GM19372 (cell line): Measurements from ENCODE around the gene HOXD11.

ENCODE experiments used
- ATAC-seq: cut with Tn5 transposase; IDR thresholded peaks from one replicate; pipeline ENCODE4 v1.9.1; 2021; ENCODE audit warnings: mild to moderate bottlenecking, low read depth, moderate library complexity; ENCODE audit not compliant: unreplicated experiment

HOXD11 gene

GRCh38 chr2:176092270-176093144 is 14.6 kb upstream of the HOXD11 start, which contains the start of gene HOXD13:
TSS of gene HOXD13 (plus strand) at chr2:176092721. CDS start at chr2:176092891, 170 bp downstream.
- no peak for ATAC-seq

DNA sequence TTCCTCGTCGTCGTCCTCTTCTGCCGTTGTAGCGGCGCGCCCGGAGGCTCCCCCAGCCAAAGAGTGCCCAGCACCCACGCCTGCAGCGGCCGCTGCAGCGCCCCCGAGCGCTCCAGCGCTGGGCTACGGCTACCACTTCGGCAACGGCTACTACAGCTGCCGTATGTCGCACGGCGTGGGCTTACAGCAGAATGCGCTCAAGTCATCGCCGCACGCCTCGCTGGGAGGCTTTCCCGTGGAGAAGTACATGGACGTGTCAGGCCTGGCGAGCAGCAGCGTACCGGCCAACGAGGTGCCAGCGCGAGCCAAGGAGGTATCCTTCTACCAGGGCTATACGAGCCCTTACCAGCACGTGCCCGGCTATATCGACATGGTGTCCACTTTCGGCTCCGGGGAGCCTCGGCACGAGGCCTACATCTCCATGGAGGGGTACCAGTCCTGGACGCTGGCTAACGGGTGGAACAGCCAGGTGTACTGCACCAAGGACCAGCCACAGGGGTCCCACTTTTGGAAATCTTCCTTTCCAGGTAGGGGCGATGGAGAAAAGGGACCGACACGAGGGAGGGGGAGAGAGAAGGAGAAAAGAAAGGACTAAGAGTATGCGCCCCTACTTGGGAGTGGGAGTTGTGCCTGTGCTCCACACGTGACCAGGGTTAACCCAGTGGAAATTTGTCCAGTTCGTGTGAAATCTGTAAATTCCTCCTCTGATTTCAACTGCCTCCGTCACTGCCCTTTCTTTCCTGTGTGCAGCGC is 13.8 kb upstream of the HOXD11 start:
- ATAC-seq, result no peak

DNA sequence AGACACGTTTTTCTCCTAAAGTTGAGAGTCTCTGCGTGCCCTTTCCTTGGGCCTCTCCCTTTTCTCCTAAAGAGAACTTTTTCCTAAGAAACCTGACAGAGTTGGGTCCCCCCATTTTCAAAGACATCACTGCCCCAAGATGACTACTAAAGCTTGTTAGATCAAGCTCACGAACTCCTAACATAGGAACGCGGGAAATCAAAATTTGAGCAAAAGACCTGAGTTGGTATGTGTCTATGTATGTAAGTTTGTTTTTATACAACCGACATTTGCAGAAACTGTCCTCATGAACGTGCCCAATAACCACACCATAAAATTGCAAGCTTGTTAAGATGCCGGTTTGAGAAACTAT is 13.2 kb upstream of the HOXD11 start:
- no peak for ATAC-seq

DNA sequence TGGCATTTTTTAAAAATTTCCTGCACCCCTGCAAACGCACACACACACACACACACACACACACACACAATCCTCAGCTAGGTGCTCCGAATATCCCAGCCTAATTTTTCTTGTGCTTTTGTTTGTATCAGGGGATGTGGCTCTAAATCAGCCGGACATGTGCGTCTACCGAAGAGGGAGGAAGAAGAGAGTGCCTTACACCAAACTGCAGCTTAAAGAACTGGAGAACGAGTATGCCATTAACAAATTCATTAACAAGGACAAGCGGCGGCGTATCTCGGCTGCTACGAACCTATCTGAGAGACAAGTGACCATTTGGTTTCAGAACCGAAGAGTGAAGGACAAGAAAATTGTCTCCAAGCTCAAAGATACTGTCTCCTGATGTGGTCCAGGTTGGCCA is 12.7 kb upstream of the HOXD11 start:
- ATAC-seq, result no peak

DNA sequence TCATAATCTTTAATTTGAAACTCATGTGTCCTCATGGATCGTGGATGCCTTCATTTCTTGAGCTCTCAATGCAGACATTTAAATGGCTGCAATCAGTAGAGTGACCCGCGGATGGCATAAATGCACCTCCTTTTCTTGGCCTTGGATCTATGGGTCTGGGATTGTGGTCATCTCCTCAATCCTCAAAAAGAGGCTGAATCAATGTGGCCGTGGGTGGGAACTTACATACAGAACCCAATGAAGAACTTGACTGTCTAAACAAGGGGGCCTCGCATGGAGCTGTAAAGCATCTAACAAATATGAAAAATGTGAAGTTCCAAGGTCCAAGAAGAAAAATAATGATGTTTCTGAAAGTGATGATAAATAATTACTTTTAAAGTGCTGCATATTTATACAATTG is 11.7 kb upstream of the HOXD11 start:
- no peak for ATAC-seq

- no peak for ATAC-seq
Observed at GRCh38 chr2:176096243-176096985, 10.7 kb upstream of the HOXD11 start.

DNA sequence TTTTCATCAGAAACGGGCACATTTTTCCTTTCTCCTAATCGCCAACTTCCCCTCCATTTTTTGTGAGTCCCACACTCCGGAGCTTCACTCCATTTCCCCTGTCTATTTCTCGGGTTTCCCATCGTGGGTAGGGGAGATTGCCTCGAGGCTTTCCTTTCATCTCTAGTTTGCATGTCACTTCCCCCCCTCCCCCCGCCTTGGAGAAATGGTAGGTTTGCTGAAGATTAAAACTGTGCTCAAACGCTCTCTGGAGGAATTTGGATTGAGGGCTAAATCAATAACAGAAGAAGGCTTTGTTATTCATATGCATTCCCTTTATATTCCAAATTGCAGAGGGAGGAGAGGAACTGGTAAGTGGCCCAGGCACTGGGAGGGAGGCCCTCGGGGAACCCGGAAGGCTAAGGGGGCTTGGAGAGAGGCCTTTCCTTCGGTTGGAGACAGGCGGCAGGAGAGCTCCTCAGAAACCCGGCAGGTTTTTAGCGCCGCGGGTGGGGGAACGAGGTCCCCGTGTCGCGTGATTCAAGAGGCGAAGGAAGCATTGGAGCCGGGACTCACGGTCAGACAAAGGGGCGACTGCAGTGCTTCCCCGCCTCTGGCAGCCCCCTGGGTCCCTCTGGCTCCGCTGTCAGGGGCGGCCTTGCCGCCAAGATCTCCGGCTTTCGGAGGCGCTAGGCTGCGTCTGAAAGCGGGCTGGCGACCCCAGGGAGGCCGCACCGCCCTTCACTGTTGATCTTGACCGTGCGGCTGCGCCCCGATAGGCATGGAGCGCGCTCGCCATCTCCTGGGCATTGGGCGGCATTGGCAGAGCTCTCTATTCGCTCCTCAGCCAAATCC is 9.9 kb upstream of the HOXD11 start:
- peak; percentile 87 for ATAC-seq

DNA sequence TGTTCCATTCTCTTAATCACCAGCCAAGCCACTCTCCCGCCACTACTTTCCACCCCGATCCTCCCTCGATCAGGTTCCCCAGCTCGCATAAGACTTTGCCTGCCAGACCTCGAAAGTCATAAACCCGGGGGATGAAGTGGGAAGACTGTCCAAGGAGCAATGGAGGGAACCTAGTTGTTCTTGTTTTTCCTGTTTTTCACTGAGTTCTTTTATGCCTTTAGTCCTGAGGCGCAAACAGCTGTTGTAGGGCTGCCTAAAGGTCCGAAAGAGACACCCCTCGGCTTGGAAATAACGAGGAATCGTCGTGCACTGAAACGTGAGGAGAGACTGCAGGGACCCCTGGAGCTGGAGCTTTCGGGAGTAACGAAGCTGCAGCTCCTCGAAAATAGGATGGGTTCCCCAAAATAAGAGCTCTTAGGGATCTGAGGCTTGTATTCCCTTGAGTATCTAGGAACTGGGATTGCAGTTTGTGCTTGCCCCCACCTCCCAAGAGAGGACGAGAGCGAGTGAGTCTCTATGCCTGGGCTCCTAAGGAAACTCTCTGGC is 9.2 kb upstream of the HOXD11 start:
- no peak for ATAC-seq

- no peak for ATAC-seq
Observed at GRCh38 chr2:176098366-176099158, 8.5 kb upstream of the HOXD11 start.

DNA sequence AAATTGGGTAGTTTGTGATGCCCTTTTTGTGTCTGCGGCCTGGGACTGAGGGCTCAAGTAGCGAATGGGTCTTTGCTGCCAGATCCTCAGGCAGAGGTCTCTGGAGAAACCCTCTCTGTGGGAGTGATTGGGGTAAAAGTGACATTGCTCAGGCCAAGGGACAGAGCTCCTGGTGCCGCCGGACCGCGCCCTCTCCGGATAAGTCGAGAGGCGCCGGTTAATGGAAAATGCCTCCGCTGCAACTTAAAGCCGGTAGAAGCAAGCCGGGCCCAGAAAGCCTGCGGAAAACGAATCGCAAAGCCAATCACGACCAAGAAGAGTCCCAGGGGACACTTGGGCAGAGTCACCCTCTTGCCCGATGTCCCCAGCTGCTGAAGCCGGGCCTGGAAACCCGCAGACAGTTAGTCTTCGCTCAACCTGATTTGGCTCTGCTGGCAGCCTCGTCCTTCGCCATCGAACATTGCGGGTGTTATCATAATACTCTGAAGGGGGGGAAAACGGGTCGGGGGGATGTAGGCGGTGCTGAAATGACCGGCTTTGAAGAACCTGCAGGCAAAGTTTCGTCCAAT is 7.8 kb upstream of the HOXD11 start:
- ATAC-seq, result no peak

GRCh38 chr2:176099728-176100546 is 7.1 kb upstream of the HOXD11 start, which contains the start of gene HOXD12:
TSS of gene HOXD12 (plus strand) at chr2:176099795. CDS start at chr2:176099802, 7 bp downstream.
- ATAC-seq, result no peak

DNA sequence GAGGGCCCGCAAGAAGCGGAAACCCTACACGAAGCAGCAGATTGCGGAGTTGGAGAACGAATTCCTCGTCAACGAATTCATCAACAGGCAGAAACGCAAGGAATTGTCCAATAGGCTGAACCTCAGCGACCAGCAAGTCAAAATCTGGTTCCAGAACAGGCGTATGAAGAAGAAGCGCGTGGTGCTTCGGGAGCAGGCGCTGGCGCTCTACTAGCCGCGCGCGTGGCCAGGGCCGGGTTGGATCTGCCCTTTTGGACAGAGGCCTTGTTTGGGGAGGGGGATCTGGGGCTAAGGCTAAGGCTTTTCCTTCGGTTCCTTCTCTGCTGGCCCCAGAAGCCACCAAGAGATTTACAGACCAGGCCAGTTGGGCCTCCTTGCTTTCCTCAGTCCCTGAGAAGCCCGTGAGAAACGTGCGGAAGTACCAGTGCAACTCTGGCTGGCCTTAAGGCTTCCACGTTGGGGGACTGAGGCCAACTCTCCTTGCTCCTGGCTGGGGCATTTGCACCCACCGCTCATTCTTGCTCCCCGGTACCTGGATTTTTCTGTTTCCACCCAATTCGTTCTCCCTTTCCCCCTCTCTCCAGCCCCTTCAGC is 6.4 kb upstream of the HOXD11 start:
- ATAC-seq, result no peak

GRCh38 chr2:176101216-176101830 is 5.8 kb upstream of the HOXD11 start:
- no peak for ATAC-seq

- ATAC-seq, result no peak
Observed at GRCh38 chr2:176101842-176102241, 5.2 kb upstream of the HOXD11 start.

DNA sequence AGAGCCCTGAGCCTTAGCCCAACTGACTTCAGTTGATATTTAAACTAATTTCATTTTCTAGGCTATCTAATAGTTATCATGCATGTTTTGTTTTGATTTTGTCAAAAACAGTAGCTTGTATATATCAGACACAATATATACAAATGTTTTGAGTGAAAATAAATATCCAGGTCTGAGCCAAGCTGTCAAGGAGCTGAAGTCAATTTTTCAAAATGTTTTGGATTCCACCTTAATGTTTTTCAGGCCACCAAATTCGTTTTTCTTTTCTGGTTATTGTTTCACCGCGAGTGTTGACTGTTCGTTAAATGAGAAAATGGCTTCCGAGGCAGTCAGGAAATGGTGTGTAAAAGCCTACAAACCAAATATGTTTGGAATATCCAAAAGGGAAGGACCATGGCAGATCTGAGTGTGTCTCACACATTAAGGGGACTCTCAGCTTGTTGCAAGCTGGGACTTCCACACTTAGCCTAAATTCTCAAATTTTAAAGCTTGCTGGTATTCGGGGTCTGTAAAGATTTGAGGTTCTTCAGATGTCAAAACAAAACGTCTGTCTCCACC is 4.7 kb upstream of the HOXD11 start:
- ATAC-seq, result no peak

DNA sequence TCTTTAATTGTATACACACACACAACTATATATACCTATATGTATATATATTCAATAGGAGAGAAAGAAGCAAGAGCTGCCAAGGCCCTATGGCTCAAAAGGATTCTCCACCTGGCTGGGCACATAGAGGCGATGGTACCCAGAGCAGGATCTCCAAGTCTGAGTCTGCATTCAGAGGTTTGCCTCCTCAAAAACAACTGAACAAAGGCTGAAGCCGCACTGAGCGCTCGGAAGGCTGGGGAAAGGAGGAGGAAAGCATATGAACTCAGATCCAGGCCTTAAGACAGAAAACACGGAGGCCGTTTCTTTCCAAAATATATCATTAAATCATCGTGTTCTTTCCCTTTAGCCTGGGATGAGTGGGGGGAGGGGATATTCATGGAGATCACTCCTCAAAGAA is 3.9 kb upstream of the HOXD11 start:
- no peak for ATAC-seq
